ENCODE measurements around the gene EML4. TPM values are rescaled to one million over a fixed set of nuclear protein-coding genes. Genes with fewer than 3 reads are reported as not detected.

EML4 gene
- total RNA-seq, 4 donors from 2014 or later: 20.8 to 29.8 (median 25.3) TPM

DNA sequence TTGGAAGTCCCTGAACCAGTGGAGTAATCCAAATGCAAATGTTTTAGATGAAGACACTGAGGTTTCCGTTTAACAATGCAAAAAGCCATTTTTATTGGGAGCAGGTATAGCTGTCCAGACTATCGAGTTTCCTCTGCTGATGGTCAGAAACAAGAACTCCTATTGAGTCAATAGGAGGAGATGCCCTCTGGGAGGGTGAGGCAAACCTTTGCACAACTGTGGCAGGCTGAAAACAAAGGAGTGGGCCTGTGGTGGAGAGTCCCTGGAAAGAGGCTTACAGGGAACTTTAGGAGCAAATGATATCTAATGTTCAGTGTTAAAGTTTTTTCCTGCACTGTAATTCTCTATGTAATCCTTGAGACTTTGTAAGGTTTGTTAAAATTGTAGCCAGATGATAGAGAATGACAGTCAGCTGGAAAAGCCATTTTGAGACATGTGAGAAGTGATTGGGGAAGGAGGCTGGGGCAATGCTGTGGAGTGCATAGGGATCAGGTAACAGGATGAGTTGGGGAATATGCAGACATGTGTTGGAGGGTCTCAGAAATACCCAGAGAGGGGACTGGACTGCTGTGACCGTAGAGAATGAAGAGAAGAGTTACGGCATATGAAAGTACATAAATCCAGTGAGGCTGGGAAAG, 15.1 kb upstream of the EML4 start:
- DNase-seq (ENCODE audit: low spot score in 2 of 2): no peak
- WGBS, 2 donors: 62 to 65% methylated on average over 4 of the region's 4 CpGs
- Histone ChIP-seq H3K36me3 (no peaks in the 10 kb centered on the region), H3K27ac (no peak overlapping the region), H3K4me3 (no peak overlapping the region), H3K27me3 (no peaks in the 10 kb centered on the region), H3K9me3 (no peaks in the 10 kb centered on the region), H3K4me1 (no peaks in the 10 kb centered on the region)
- TF ChIP-seq, protein P1, sequence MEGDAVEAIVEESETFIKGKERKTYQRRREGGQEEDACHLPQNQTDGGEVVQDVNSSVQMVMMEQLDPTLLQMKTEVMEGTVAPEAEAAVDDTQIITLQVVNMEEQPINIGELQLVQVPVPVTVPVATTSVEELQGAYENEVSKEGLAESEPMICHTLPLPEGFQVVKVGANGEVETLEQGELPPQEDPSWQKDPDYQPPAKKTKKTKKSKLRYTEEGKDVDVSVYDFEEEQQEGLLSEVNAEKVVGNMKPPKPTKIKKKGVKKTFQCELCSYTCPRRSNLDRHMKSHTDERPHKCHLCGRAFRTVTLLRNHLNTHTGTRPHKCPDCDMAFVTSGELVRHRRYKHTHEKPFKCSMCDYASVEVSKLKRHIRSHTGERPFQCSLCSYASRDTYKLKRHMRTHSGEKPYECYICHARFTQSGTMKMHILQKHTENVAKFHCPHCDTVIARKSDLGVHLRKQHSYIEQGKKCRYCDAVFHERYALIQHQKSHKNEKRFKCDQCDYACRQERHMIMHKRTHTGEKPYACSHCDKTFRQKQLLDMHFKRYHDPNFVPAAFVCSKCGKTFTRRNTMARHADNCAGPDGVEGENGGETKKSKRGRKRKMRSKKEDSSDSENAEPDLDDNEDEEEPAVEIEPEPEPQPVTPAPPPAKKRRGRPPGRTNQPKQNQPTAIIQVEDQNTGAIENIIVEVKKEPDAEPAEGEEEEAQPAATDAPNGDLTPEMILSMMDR (IDR thresholded peaks at IDR 0.05): no peak
- no peak for TF ChIP-seq EP300 (IDR thresholded peaks at IDR 0.05)
- no peak for TF ChIP-seq POLR2A (IDR thresholded peaks at IDR 0.05)

DNA sequence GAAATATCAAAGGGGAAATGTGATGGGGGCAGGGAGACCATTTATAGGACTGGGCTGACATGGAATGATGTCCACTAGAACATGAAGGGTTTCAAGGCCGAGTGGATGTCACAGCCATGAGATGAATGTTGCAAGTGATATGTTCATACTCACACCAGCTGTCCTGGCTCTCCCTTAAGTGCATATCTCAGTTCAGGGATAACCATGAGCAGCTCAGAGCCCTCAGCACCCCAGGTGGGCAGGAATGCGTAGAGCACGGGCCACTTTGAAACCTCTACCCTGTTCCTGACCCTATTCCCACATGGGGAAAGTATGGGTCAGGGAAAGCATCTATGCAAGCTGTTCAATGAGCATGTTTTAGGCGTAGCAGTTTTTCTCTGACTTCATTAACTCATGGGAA, 12.4 kb upstream of the EML4 start:
- Histone ChIP-seq H3K4me3 (no peak overlapping the region), H3K36me3 (no peaks in the 10 kb centered on the region), H3K27me3 (no peaks in the 10 kb centered on the region), H3K27ac (no peak overlapping the region), H3K4me1 (no peaks in the 10 kb centered on the region), H3K9me3 (no peaks in the 10 kb centered on the region)
- TF ChIP-seq, protein P1 (IDR thresholded peaks at IDR 0.05): no peak
- TF ChIP-seq POLR2A (IDR thresholded peaks at IDR 0.05) (no peak), EP300 (IDR thresholded peaks at IDR 0.05) (no peak)
- DNase-seq (ENCODE audit: low spot score in 2 of 2): no peak
- 78 to 81% methylated on average over 4 of the region's 4 CpGs for WGBS, 2 donors

DNA sequence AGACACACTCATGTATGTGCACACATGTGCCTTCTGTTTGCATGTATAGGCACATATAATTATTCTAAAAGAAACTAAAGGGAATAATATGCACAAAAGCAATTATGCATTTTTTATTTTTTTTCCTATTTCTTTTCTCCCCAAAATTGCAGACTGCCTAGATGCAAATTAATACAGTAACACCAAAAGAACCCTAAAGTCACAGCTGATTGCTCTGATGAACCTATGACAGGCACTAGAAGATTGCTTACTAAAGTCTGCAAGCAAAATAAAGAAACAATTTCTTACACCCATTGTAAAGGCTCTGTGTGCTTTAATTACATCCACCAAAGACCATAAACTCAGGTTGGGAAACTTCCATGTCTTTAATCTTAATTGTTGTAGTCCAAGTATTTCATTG, 7.7 kb upstream of the EML4 start:
- DNase-seq (ENCODE audit: low spot score in 2 of 2): no peak
- TF ChIP-seq EP300 (IDR thresholded peaks at IDR 0.05): no peak
- TF ChIP-seq, protein P1 (IDR thresholded peaks at IDR 0.05): no peak
- no peak overlapping the region for H3K27ac ChIP-seq
- no peak overlapping the region for H3K4me3 ChIP-seq
- H3K27me3 ChIP-seq: no peaks in the 10 kb centered on the region
- H3K36me3 ChIP-seq: no peaks in the 10 kb centered on the region
- H3K4me1 ChIP-seq: no peaks in the 10 kb centered on the region
- H3K9me3 ChIP-seq: no peaks in the 10 kb centered on the region

DNA sequence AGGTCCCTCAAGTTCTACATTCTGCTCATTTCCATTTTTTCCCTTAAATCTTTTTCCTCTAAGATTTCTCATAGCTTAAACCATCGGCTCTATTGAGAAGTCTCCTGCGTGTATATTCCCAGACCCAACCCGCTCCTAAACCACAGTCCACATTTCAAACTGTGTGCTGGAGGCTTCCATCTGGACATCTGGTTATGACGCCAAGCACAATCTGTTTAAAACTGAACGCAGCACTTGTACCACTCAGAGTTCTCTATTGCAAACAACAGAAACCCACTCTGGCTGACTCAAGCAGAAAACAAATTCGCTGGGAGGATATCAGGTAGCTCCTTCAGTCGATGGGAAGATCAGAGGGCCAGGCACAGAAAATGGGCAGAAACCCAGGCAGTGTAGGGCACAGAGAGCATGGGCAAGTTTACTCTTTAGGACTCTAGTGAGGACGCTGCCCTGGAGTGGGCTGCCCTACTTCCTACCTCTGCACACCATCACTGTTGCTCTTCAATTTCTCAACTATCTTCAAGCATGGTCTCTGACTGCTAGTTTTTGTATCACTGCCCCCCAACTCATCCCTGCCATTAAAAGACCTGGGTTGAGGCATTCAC, 5.6 kb upstream of the EML4 start:
- no peaks in the 10 kb centered on the region for H3K36me3 ChIP-seq
- TF ChIP-seq EP300 (IDR thresholded peaks at IDR 0.05) (no peak), POLR2A (IDR thresholded peaks at IDR 0.05) (no peak)
- TF ChIP-seq, protein P1 (IDR thresholded peaks at IDR 0.05): no peak
- no peaks in the 10 kb centered on the region for H3K27me3 ChIP-seq
- H3K4me3 ChIP-seq: no peak overlapping the region
- H3K27ac ChIP-seq: no peak overlapping the region
- H3K9me3 ChIP-seq: no peaks in the 10 kb centered on the region
- no peak for DNase-seq (ENCODE audit: low spot score in 2 of 2)
- 70 to 73% methylated on average over 8 of the region's 8 CpGs for WGBS, 2 donors
- peaks cover 0 to under 1% (median 0%) of the 10 kb centered on the region in 4 donors for H3K4me1 ChIP-seq

DNA sequence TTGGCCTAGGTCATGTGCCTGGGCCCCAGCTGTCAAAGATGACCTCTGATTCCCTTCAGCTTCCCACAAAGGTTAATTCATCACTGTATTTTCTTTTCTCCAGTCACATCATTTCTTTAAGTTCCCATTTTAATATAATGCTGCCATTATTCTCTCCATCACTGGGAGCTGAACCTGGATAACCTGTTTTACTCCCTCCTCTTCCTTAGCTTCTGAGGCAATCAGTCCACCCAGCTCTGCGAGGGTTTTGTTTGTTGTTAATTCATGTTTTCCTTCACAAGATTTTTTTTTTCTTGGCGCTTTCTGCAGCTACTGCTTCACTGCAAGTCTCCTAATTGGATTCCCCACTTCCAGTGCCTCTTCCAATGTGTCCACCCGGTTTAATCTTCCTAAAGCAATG, 5.1 kb upstream of the EML4 start:
- no peaks in the 10 kb centered on the region for H3K9me3 ChIP-seq
- WGBS, 2 donors: 64 to 69% methylated on average over 3 of the region's 3 CpGs
- H3K4me1 ChIP-seq: peaks cover 0 to 3% (median 2%) of the 10 kb centered on the region in 4 donors
- DNase-seq (ENCODE audit: low spot score in 2 of 2): no peak
- no peak overlapping the region for H3K4me3 ChIP-seq
- H3K27me3 ChIP-seq: no peaks in the 10 kb centered on the region
- no peaks in the 10 kb centered on the region for H3K36me3 ChIP-seq
- no peak for TF ChIP-seq EP300 (IDR thresholded peaks at IDR 0.05)
- TF ChIP-seq POLR2A (IDR thresholded peaks at IDR 0.05): no peak
- no peak overlapping the region for H3K27ac ChIP-seq

Measured in tibial nerve (tissue), 4 donors.